Endothelial cell (in vitro differentiated cells): Measurements from ENCODE around the gene XYLT1. TPM values are rescaled to one million over a fixed set of nuclear protein-coding genes. Genes with fewer than 3 reads are reported as not detected.

Source experiments
- DNase-seq: peaks from one replicate; pipeline ENCODE4 v3.0.0; 2021; ENCODE audit warnings: low spot score
- H3K27ac Mint-ChIP-seq: one replicate; pipeline ENCODE4 v1.8.0; 2021; ENCODE audit warnings: mixed read lengths, inconsistent platforms; ENCODE audit not compliant: unreplicated experiment
- H3K27me3 Mint-ChIP-seq: one replicate; pipeline ENCODE4 v1.8.0; 2021; ENCODE audit warnings: mild to moderate bottlenecking, moderate library complexity, mixed read lengths, inconsistent platforms; ENCODE audit not compliant: unreplicated experiment
- H3K36me3 Mint-ChIP-seq: one replicate; pipeline ENCODE4 v1.8.0; 2021; ENCODE audit warnings: mild to moderate bottlenecking, low read depth, mixed read lengths, inconsistent platforms; ENCODE audit not compliant: unreplicated experiment
- H3K4me1 Mint-ChIP-seq: one replicate; pipeline ENCODE4 v1.8.0; 2021; ENCODE audit warnings: mild to moderate bottlenecking, mixed read lengths, inconsistent platforms; ENCODE audit not compliant: unreplicated experiment
- H3K4me3 Mint-ChIP-seq: one replicate; pipeline ENCODE4 v1.8.0; 2021; ENCODE audit warnings: mild to moderate bottlenecking, mixed read lengths, inconsistent platforms; ENCODE audit not compliant: unreplicated experiment
- H3K9me3 Mint-ChIP-seq: one replicate; pipeline ENCODE4 v1.8.0; 2021; ENCODE audit warnings: mixed read lengths, inconsistent platforms; ENCODE audit not compliant: unreplicated experiment
- total RNA-seq: library from RNA; stranded (reverse); fragmentation: NEBNext Ultra II Directional; extraction: Animal tissue kit (Norgen Biotek cat#: 25700); gene quantifications from one replicate; pipeline ENCODE4 v1.2.1, GENCODE V29; 2021; ENCODE audit not compliant: unreplicated experiment
- TF ChIP-seq, protein P1 (sequence below): fragments of 200-600 bp; sonication (generic); IDR thresholded peaks from one replicate; pipeline ENCODE4 v1.5.0; 2021; ENCODE audit warnings: antibody characterized with exemption; ENCODE audit not compliant: unreplicated experiment

XYLT1 gene
- total RNA-seq, 1 donor from 2014 or later = 11.1 TPM

DNA sequence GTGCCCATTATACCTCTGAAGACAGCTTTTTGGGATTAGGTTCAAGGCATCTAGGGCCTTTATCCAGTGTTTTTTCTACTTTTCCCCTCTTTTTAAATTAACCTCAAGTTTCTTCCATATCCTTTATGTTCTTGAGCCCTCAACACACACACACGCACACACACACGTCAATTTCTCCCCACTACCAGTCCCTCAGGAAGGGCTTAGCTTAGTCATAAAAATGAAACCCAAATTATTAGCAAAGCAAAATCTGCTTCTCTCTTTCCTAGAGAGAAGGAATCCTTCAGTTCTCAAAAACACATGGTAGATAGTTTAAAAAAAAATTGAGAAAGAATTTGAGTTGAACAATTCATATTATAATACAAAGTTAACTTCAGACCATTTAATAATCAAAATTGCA lies 401.1 kb downstream of the XYLT1 start:
- no peak for DNase-seq
- Mint-ChIP-seq H3K36me3 (peaks cover 3% of the 10 kb centered on the region), H3K9me3 (no peaks in the 10 kb centered on the region), H3K4me1 (peaks cover 7% of the 10 kb centered on the region), H3K4me3 (no peak overlapping the region), H3K27me3 (peaks cover 2% of the 10 kb centered on the region), H3K27ac (no peak overlapping the region)
- TF ChIP-seq, protein P1, sequence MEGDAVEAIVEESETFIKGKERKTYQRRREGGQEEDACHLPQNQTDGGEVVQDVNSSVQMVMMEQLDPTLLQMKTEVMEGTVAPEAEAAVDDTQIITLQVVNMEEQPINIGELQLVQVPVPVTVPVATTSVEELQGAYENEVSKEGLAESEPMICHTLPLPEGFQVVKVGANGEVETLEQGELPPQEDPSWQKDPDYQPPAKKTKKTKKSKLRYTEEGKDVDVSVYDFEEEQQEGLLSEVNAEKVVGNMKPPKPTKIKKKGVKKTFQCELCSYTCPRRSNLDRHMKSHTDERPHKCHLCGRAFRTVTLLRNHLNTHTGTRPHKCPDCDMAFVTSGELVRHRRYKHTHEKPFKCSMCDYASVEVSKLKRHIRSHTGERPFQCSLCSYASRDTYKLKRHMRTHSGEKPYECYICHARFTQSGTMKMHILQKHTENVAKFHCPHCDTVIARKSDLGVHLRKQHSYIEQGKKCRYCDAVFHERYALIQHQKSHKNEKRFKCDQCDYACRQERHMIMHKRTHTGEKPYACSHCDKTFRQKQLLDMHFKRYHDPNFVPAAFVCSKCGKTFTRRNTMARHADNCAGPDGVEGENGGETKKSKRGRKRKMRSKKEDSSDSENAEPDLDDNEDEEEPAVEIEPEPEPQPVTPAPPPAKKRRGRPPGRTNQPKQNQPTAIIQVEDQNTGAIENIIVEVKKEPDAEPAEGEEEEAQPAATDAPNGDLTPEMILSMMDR = no peak

GRCh38 chr16:17068524-17068923 lies 402.2 kb downstream of the XYLT1 start:
- TF ChIP-seq, protein P1 = no peak
- DNase-seq = no peak
- H3K9me3 Mint-ChIP-seq = no peaks in the 10 kb centered on the region
- H3K27ac Mint-ChIP-seq = no peak overlapping the region
- H3K36me3 Mint-ChIP-seq = peaks cover 4% of the 10 kb centered on the region
- H3K4me1 Mint-ChIP-seq = peaks cover 7% of the 10 kb centered on the region
- no peak overlapping the region for H3K4me3 Mint-ChIP-seq
- H3K27me3 Mint-ChIP-seq = peaks cover 2% of the 10 kb centered on the region

- H3K27me3 Mint-ChIP-seq = peaks cover 2% of the 10 kb centered on the region
- H3K4me1 Mint-ChIP-seq = peaks cover 3% of the 10 kb centered on the region
- TF ChIP-seq, protein P1 = no peak
- no peaks in the 10 kb centered on the region for H3K9me3 Mint-ChIP-seq
- peaks cover 4% of the 10 kb centered on the region for H3K36me3 Mint-ChIP-seq
- H3K4me3 Mint-ChIP-seq = no peak overlapping the region
- no peak overlapping the region for H3K27ac Mint-ChIP-seq
- no peak for DNase-seq
These were observed 402.9 kb downstream of the XYLT1 start for GRCh38 chr16:17067882-17068281.

- H3K27me3 Mint-ChIP-seq = no peaks in the 10 kb centered on the region
- peaks cover 4% of the 10 kb centered on the region for H3K36me3 Mint-ChIP-seq
- no peak overlapping the region for H3K4me3 Mint-ChIP-seq
- H3K27ac Mint-ChIP-seq = no peak overlapping the region
- H3K4me1 Mint-ChIP-seq = no peaks in the 10 kb centered on the region
- TF ChIP-seq, protein P1 = no peak
- no peaks in the 10 kb centered on the region for H3K9me3 Mint-ChIP-seq
- no peak for DNase-seq
These were observed 407.3 kb downstream of the XYLT1 start for GRCh38 chr16:17063201-17064139.

DNA sequence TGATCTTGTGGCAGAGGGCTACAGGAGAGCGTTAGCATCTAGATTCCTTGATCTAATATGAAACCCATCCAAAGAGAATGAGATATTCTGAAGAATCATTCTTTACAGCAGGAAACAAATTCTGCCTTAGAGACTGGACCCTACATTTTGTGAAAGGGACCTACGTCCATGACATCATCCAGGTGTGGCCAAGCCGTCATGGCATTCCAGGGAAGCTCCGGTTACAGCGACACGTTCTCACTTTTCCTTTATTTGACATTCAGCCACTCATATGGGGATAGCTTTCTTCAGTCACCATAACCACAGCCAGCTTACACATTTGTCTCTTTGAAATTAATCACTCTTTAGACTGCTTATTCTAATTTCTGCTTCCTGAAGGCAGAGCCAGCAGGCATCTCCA lies 408.1 kb downstream of the XYLT1 start:
- H3K4me3 Mint-ChIP-seq = no peak overlapping the region
- no peak overlapping the region for H3K27ac Mint-ChIP-seq
- H3K9me3 Mint-ChIP-seq = no peaks in the 10 kb centered on the region
- no peaks in the 10 kb centered on the region for H3K4me1 Mint-ChIP-seq
- peaks cover 4% of the 10 kb centered on the region for H3K36me3 Mint-ChIP-seq
- DNase-seq = no peak
- H3K27me3 Mint-ChIP-seq = no peaks in the 10 kb centered on the region
- TF ChIP-seq, protein P1 = no peak
